ENCODE results near the gene OR2D2. TPM values are rescaled to one million over a fixed set of nuclear protein-coding genes. Genes with fewer than 3 reads are reported as not detected.
"Not testable (repeated sequence)": the region's sequence is repeated elsewhere in the genome, so short reads cannot be mapped to it uniquely, and the experiment has no call there.

Gene OR2D2
- total RNA-seq, 4 donors from 2014 or later = 0.28 TPM; not detected in 3

DNA sequence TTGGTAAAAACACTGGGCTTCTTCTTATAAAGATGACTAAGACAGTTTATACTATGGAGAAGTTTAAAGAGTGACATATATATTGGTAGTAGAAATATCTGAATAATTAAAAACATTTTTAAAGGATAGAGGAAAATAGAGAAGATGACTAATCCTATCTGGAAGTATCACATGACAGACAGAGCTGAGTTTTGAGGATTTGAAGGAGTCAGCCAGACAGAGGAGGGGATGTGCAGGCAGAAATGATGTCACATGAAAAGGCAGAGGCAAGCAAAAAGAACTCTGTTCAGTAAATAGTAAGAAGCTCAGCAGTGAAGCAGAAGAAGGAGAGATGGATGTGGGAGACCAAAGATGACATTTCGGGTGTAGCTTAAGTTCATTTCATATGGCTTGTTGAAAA is 27.9 kb downstream of the OR2D2 start:
- intact Hi-C loops (cut with DNase I; ENCODE audit: low total_unique reads) = no loop called here
- no peak for TF ChIP-seq POLR2A (IDR thresholded peaks at IDR 0.05)
- no peak for TF ChIP-seq CTCF (IDR thresholded peaks at IDR 0.05)

DNA sequence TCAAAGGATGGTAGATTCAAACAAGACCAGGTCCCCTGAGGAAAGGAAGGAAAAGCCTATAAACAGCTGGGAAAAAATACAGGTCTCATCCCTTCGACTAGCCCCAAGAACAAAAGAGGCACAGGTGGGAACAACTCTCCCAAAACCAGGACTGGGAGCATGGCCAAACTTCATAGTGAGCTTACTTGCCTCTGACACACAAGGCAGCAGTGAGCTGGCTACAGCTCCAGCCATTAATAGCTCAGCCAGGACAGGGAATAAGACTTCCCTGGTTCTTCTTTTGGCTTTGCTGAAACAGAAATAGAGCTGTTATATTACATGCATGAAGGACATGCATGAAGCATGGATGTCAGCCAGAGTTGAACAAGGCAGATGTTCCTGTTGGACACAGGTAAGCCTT is 29.3 kb downstream of the OR2D2 start, which contains the start of gene OR10A2:
Gene OR10A2 (plus strand): TSS at position 97 of the 400 bp plus-strand sequence. CDS start 6,698 bp downstream, outside the sequence.
- H3K36me3 ChIP-seq = no peaks in the 10 kb centered on the region
- H3K9me3 ChIP-seq = no peaks in the 10 kb centered on the region
- no peaks in the 10 kb centered on the region for H3K27me3 ChIP-seq
- no peaks in the 10 kb centered on the region for H3K4me1 ChIP-seq
- no peak for TF ChIP-seq CTCF (IDR thresholded peaks at IDR 0.05)
- TF ChIP-seq POLR2A (IDR thresholded peaks at IDR 0.05) = no peak
- no peak within 1 kb of the TSS for H3K4me3 ChIP-seq
- H3K27ac ChIP-seq = no peak within 1 kb of the TSS
- DNase-seq = no peak
- intact Hi-C loops (cut with DNase I; ENCODE audit: low total_unique reads) = no loop called here

More for the DNA sequence above, 27.9 kb downstream of the OR2D2 start:
- H3K27me3 ChIP-seq = no peaks in the 10 kb centered on the region
- no peak overlapping the region for H3K4me3 ChIP-seq
- H3K9me3 ChIP-seq = no peaks in the 10 kb centered on the region
- no peak for DNase-seq
- no peaks in the 10 kb centered on the region for H3K4me1 ChIP-seq
- no peaks in the 10 kb centered on the region for H3K36me3 ChIP-seq
- H3K27ac ChIP-seq = no peak overlapping the region

DNA sequence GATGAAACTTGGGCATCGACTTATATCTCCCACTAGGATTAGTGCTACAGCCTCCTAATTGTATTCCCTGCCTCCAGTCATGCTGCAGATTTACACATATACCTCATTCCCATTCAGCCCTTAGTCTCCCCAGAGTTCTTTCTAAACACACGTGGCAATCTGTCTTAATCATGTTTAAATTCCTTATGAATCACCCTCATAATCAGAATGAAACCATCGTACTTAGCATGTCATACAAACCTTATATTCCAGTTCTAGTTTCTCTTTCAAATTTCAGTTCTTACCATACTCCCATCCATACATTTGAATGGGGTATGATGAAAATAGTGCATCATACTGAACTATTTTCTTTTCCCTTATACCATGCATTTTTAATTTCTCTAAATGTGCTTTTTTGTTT is 35.4 kb downstream of the OR2D2 start:
- intact Hi-C loops (cut with DNase I; ENCODE audit: low total_unique reads) = no loop called here
- no peaks in the 10 kb centered on the region for H3K4me1 ChIP-seq
- no peaks in the 10 kb centered on the region for H3K9me3 ChIP-seq
- H3K4me3 ChIP-seq = no peak overlapping the region
- no peaks in the 10 kb centered on the region for H3K27me3 ChIP-seq
- H3K36me3 ChIP-seq = no peaks in the 10 kb centered on the region
- no peak overlapping the region for H3K27ac ChIP-seq
- TF ChIP-seq CTCF (IDR thresholded peaks at IDR 0.05) (no peak), POLR2A (IDR thresholded peaks at IDR 0.05) (no peak)
- no peak for DNase-seq

- no peak overlapping the region for H3K4me3 ChIP-seq
- no peaks in the 10 kb centered on the region for H3K36me3 ChIP-seq
- intact Hi-C loops (cut with DNase I; ENCODE audit: low total_unique reads) = no loop called here
- no peaks in the 10 kb centered on the region for H3K9me3 ChIP-seq
- H3K27ac ChIP-seq = no peak overlapping the region
- H3K4me1 ChIP-seq = no peaks in the 10 kb centered on the region
- no peak for TF ChIP-seq CTCF (IDR thresholded peaks at IDR 0.05)
- no peak for TF ChIP-seq POLR2A (IDR thresholded peaks at IDR 0.05)
- no peaks in the 10 kb centered on the region for H3K27me3 ChIP-seq
- DNase-seq = peak in 1 of 2 donors; percentile 15
These were observed 36.2 kb downstream of the OR2D2 start for GRCh38 chr11:6855971-6856541.

- H3K4me1 ChIP-seq; H3K4me3 ChIP-seq; intact Hi-C loops (cut with DNase I; ENCODE audit: low total_unique reads); H3K36me3 ChIP-seq; DNase-seq; H3K27ac ChIP-seq; H3K9me3 ChIP-seq; H3K27me3 ChIP-seq: not testable (repeated sequence)
These were observed 37.5 kb downstream of the OR2D2 start for GRCh38 chr11:6854801-6855200.

DNA sequence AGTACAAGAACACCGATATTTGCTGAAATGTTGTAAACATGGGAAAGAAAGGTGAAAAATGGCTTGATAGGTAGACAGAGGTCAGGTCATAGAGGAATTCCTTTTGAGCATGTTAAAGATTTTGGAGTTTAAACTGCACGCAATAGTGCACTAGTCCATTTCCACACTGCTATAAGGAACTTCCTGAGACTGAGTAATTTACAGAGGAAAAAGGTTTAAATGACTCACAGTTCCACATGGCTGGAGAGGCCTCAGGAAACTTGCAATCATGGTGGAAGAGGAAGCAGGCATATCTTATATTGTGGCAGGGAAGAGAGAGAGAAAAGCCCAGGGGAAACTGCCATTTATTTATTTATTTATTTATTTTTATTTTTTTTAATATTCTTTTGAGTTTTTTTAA is 41.8 kb downstream of the OR2D2 start:
- TF ChIP-seq CTCF (IDR thresholded peaks at IDR 0.05) (no peak), POLR2A (IDR thresholded peaks at IDR 0.05) (no peak)
- Histone ChIP-seq H3K9me3 (no peaks in the 10 kb centered on the region), H3K27me3 (no peaks in the 10 kb centered on the region), H3K4me3 (no peak overlapping the region), H3K27ac (no peak overlapping the region), H3K36me3 (no peaks in the 10 kb centered on the region), H3K4me1 (no peaks in the 10 kb centered on the region)
- no peak for DNase-seq
- intact Hi-C loops (cut with DNase I; ENCODE audit: low total_unique reads) = no loop called here
